ENCODE data around the gene DCAF8L2. TPM values are rescaled to one million over a fixed set of nuclear protein-coding genes. Genes with fewer than 3 reads are reported as not detected.

DCAF8L2 gene
- total RNA-seq, 2 donors from 2014 or later: not detected

- no peaks in the 10 kb centered on the region for H3K27me3 ChIP-seq
- H3K36me3 ChIP-seq: no peaks in the 10 kb centered on the region
- H3K4me1 ChIP-seq: no peaks in the 10 kb centered on the region
- H3K27ac ChIP-seq: no peak overlapping the region
- H3K9me3 ChIP-seq: no peaks in the 10 kb centered on the region
- no peak overlapping the region for H3K4me3 ChIP-seq
- no peak for DNase-seq (ENCODE audit: low spot score)
- no peak for TF ChIP-seq CTCF (IDR thresholded peaks at IDR 0.05)
Observed at GRCh38 chrX:27571164-27571563, 19.0 kb upstream of the DCAF8L2 start.

GRCh38 chrX:27575565-27575964 lies 14.6 kb upstream of the DCAF8L2 start:
- H3K4me1 ChIP-seq: no peaks in the 10 kb centered on the region
- H3K9me3 ChIP-seq: no peaks in the 10 kb centered on the region
- DNase-seq (ENCODE audit: low spot score): no peak
- H3K4me3 ChIP-seq: no peak overlapping the region
- no peaks in the 10 kb centered on the region for H3K27me3 ChIP-seq
- TF ChIP-seq CTCF (IDR thresholded peaks at IDR 0.05): no peak
- no peak overlapping the region for H3K27ac ChIP-seq
- no peaks in the 10 kb centered on the region for H3K36me3 ChIP-seq

GRCh38 chrX:27583976-27584375 lies 6.2 kb upstream of the DCAF8L2 start:
- Histone ChIP-seq H3K4me3 (no peak overlapping the region), H3K9me3 (no peaks in the 10 kb centered on the region), H3K27me3 (peaks cover 0 to 3% of the 10 kb centered on the region in 2 donors), H3K36me3 (no peaks in the 10 kb centered on the region), H3K4me1 (no peaks in the 10 kb centered on the region), H3K27ac (no peak overlapping the region)
- TF ChIP-seq CTCF (IDR thresholded peaks at IDR 0.05): no peak
- DNase-seq (ENCODE audit: low spot score): no peak

GRCh38 chrX:27591938-27592337 lies 1.8 kb downstream of the DCAF8L2 start:
- Histone ChIP-seq H3K4me1 (no peaks in the 10 kb centered on the region), H3K36me3 (no peaks in the 10 kb centered on the region), H3K4me3 (no peak overlapping the region), H3K27ac (no peak overlapping the region), H3K27me3 (peaks cover 0 to 3% of the 10 kb centered on the region in 2 donors), H3K9me3 (no peaks in the 10 kb centered on the region)
- no peak for DNase-seq (ENCODE audit: low spot score)
- no peak for TF ChIP-seq CTCF (IDR thresholded peaks at IDR 0.05)

GRCh38 chrX:27597508-27597907 lies 7.4 kb downstream of the DCAF8L2 start:
- Histone ChIP-seq H3K27me3 (no peaks in the 10 kb centered on the region), H3K36me3 (no peaks in the 10 kb centered on the region), H3K4me1 (no peaks in the 10 kb centered on the region), H3K4me3 (no peak overlapping the region), H3K27ac (no peak overlapping the region), H3K9me3 (no peaks in the 10 kb centered on the region)
- no peak for DNase-seq (ENCODE audit: low spot score)
- no peak for TF ChIP-seq CTCF (IDR thresholded peaks at IDR 0.05)

- DNase-seq (ENCODE audit: low spot score): no peak
- no peaks in the 10 kb centered on the region for H3K4me1 ChIP-seq
- no peaks in the 10 kb centered on the region for H3K9me3 ChIP-seq
- H3K36me3 ChIP-seq: no peaks in the 10 kb centered on the region
- H3K27ac ChIP-seq: no peak overlapping the region
- no peaks in the 10 kb centered on the region for H3K27me3 ChIP-seq
- no peak for TF ChIP-seq CTCF (IDR thresholded peaks at IDR 0.05)
- H3K4me3 ChIP-seq: no peak overlapping the region
Observed at GRCh38 chrX:27598312-27598711, 8.2 kb downstream of the DCAF8L2 start.

Measured in right atrium auricular region (tissue), 2 donors.